HepG2 (cell line): ENCODE measurements around the gene SLC9A8. TPM values are rescaled to one million over a fixed set of nuclear protein-coding genes. Genes with fewer than 3 reads are reported as not detected.

Experiments
- ARNTL ChIP-seq: sonication (generic); formaldehyde crosslinking; IDR thresholded peaks from 2 replicates; pipeline ENCODE4 v1.4.0; 2020; ENCODE audit warnings: mild to moderate bottlenecking, missing genetic modification reagents
- BRD4 ChIP-seq: sonication (generic); formaldehyde crosslinking; IDR thresholded peaks from 2 replicates; pipeline ENCODE4 v1.4.0; 2020; ENCODE audit warnings: missing genetic modification reagents
- CEBPB ChIP-seq: IDR thresholded peaks from 2 replicates; pipeline ENCODE4 v1.6.1; 2011; ENCODE audit warnings: low read depth, low read length, improper control_type of control experiment, borderline replicate concordance
- GABPA ChIP-seq, 2 experiments: IDR thresholded peaks; 2 replicates each; pipeline ENCODE4 v1.6.1; 2011 to 2016; ENCODE audit warnings: low read depth in 2 of 2, low read length in 1 of 2, missing biosample characterization in 1 of 2, missing genetic modification characterization in 1 of 2
- GMEB2 ChIP-seq: IDR thresholded peaks from 2 replicates; pipeline ENCODE4 v1.6.1; 2016; ENCODE audit warnings: missing biosample characterization, missing genetic modification reagents, low read depth
- HOMEZ ChIP-seq: IDR thresholded peaks from 2 replicates; pipeline ENCODE4 v1.6.1; 2016; ENCODE audit warnings: low read depth
- MEIS1 ChIP-seq: sonication (generic); formaldehyde crosslinking; IDR thresholded peaks from 2 replicates; pipeline ENCODE4 v1.9.0; 2021; ENCODE audit warnings: mild to moderate bottlenecking, missing genetic modification reagents, moderate library complexity, borderline replicate concordance
- MNT ChIP-seq: fragments of 450-650 bp; IDR thresholded peaks from 2 replicates; pipeline ENCODE4 v1.6.1; 2016
- ONECUT2 ChIP-seq: sonication (generic); formaldehyde crosslinking; IDR thresholded peaks from 2 replicates; pipeline ENCODE4 v1.4.0; 2020; ENCODE audit warnings: missing genetic modification reagents
- PREB ChIP-seq: sonication (generic); formaldehyde crosslinking; IDR thresholded peaks from 2 replicates; pipeline ENCODE4 v1.4.0; 2020; ENCODE audit warnings: missing genetic modification reagents
- TBX3 ChIP-seq: fragments of 450-650 bp; IDR thresholded peaks from 2 replicates; pipeline ENCODE4 v1.6.1; 2017; ENCODE audit warnings: antibody characterized with exemption, mild to moderate bottlenecking, inconsistent platforms, borderline replicate concordance
- THAP11 ChIP-seq: IDR thresholded peaks from 2 replicates; pipeline ENCODE4 v1.6.1; 2016; ENCODE audit warnings: missing biosample characterization, missing genetic modification reagents
- TOPORS ChIP-seq: sonication (generic); formaldehyde crosslinking; IDR thresholded peaks from 2 replicates; pipeline ENCODE4 v1.8.0; 2023; ENCODE audit warnings: mild to moderate bottlenecking, missing genetic modification reagents
- UBTF ChIP-seq: sonication (generic); formaldehyde crosslinking; IDR thresholded peaks from 2 replicates; pipeline ENCODE4 v1.4.0; 2020; ENCODE audit warnings: mild to moderate bottlenecking, missing genetic modification reagents
- ZNF160 ChIP-seq: sonication (generic); formaldehyde crosslinking; IDR thresholded peaks from 2 replicates; pipeline ENCODE4 v1.8.0; 2022; ENCODE audit warnings: mild to moderate bottlenecking, inconsistent platforms, missing genetic modification reagents
- ZNF230 ChIP-seq: sonication (generic); formaldehyde crosslinking; IDR thresholded peaks from 2 replicates; pipeline ENCODE4 v1.4.0; 2020; ENCODE audit warnings: mild to moderate bottlenecking, missing genetic modification reagents
- ZNF549 ChIP-seq: sonication (generic); formaldehyde crosslinking; IDR thresholded peaks from 2 replicates; pipeline ENCODE4 v1.5.0; 2020; ENCODE audit warnings: missing genetic modification reagents
- ZNF589 ChIP-seq: sonication (generic); formaldehyde crosslinking; conservative IDR thresholded peaks from 2 replicates; pipeline ENCODE4 v1.8.0; 2022; ENCODE audit warnings: mild to moderate bottlenecking, moderate library complexity, missing genetic modification reagents
- ZNF614 ChIP-seq: IDR thresholded peaks from 2 replicates; pipeline ENCODE4 v1.6.1; 2018; ENCODE audit warnings: missing biosample characterization, missing genetic modification reagents, inconsistent platforms, borderline replicate concordance
- ZNF75D ChIP-seq: sonication (generic); formaldehyde crosslinking; IDR thresholded peaks from 2 replicates; pipeline ENCODE4 v1.8.1; 2023; ENCODE audit warnings: missing genetic modification reagents, mild to moderate bottlenecking, borderline replicate concordance
- ZNF780A ChIP-seq: sonication (generic); formaldehyde crosslinking; IDR thresholded peaks from 2 replicates; pipeline ENCODE4 v1.8.0; 2022; ENCODE audit warnings: mild to moderate bottlenecking, missing genetic modification reagents, moderate library complexity
- polyA plus RNA-seq, 8 experiments: library from polyadenylated mRNA; depleted of rRNA in 3 of 8; stranded (reverse) in 7 of 8; unstranded in 1 of 8; fragments of >200 nt; fragmentation: Illumina TruSeq in 4 of 8; extraction: Trizol in 4 of 8; gene quantifications; 2 replicates each; pipeline versions ENCODE4 v1.2.1 to v1.2.3, GENCODE V29; 2011 to 2016; ENCODE audit warnings: low read depth in 4 of 8, missing spikeins in 1 of 8, mixed read lengths in 1 of 8; ENCODE audit not compliant: insufficient read depth in 1 of 8
- total RNA-seq, 5 experiments: library from RNA; depleted of rRNA; stranded (reverse); fragments of >200 nt; fragmentation: Illumina TruSeq; extraction: Trizol; gene quantifications; 2 replicates each; pipeline ENCODE4 v1.2.3, GENCODE V29; 2016; ENCODE audit warnings: low read depth in 1 of 5

SLC9A8 gene
- total and polyA plus RNA-seq, 2 of the 13 experiments (the other 11 are each of a cell fraction or from before 2014, with no cell fraction given): 4.1 to 7.4 TPM

- TF ChIP-seq ZNF75D (CRISPR knock-in tag) (no peak), ZNF160 (CRISPR knock-in tag) (peak; percentile 93), CEBPB (peak; percentile 100), ZNF589 (CRISPR knock-in tag) (peak; percentile 82; the same call in 1 of the 2 replicates), ZNF780A (CRISPR knock-in tag) (no peak; the same call in 1 of the 2 replicates), PREB (no peak), MEIS1 (CRISPR knock-in tag) (peak; percentile 98), ONECUT2 (CRISPR knock-in tag) (peak; percentile 63; the same call in 1 of the 2 replicates), BRD4 (CRISPR knock-in tag) (0 out of 2 replicates have a peak, but pooled peaks have one; percentile 51), TOPORS (CRISPR knock-in tag) (peak; percentile 71; the same call in 1 of the 2 replicates), UBTF (CRISPR knock-in tag) (peak; percentile 77), MNT (no peak; the same call in 1 of the 2 replicates), HOMEZ (CRISPR knock-in tag) (peak; percentile 99), GMEB2 (CRISPR knock-in tag) (peak; percentile 55; the same call in 1 of the 2 replicates), TBX3 (peak; percentile 78; the same call in 1 of the 2 replicates), ARNTL (peak; percentile 90), ZNF230 (0 out of 2 replicates have a peak, but pooled peaks have one; percentile 57), GABPA (IDR thresholded peaks at IDR 0.05; ENCODE audit: low read depth, low read length) (no peak), GABPA (CRISPR knock-in tag; IDR thresholded peaks at IDR 0.05; ENCODE audit: low read depth) (peak; percentile 70), ZNF549 (CRISPR knock-in tag) (no peak), ZNF614 (peak; percentile 100), THAP11 (CRISPR knock-in tag) (peak; percentile 90)
These were observed 44.2 kb upstream of the SLC9A8 start (continued) for GRCh38 chr20:49768204-49769047.
